Measurements from ENCODE around the gene ATRIP.

ATRIP gene

GRCh38 chr3:48403533-48404439, 42.8 kb upstream of the ATRIP start:
- no peak overlapping the region for H3K27ac ChIP-seq (ENCODE audit: low read length)
- H3K9me3 ChIP-seq (ENCODE audit: control insufficient read depth, insufficient read depth, low read length): no peaks in the 10 kb centered on the region
- no CpG with 5 or more reads among the region's 15 CpGs for WGBS (ENCODE audit: insufficient coverage, insufficient read length)
- H3K36me3 ChIP-seq (ENCODE audit: control insufficient read depth, insufficient read depth, low read length): peaks cover 41% of the 10 kb centered on the region
- H3K27me3 ChIP-seq (ENCODE audit: control insufficient read depth, insufficient read depth, low read length): no peaks in the 10 kb centered on the region
- H3K4me1 ChIP-seq (ENCODE audit: control insufficient read depth, insufficient read depth, low read length): 0 out of 2 replicates have a peak, but pooled peaks cover 1% of the 10 kb centered on the region
- no peak overlapping the region for H3K4me3 ChIP-seq (ENCODE audit: low read length)
- no peak for DNase-seq (ENCODE audit: low read depth, low spot score)

- Histone ChIP-seq H3K4me3 (ENCODE audit: low read length) (no peak overlapping the region), H3K9me3 (ENCODE audit: control insufficient read depth, insufficient read depth, low read length) (no peaks in the 10 kb centered on the region), H3K4me1 (ENCODE audit: control insufficient read depth, insufficient read depth, low read length) (no peaks in the 10 kb centered on the region), H3K27ac (ENCODE audit: low read length) (no peak overlapping the region), H3K27me3 (ENCODE audit: control insufficient read depth, insufficient read depth, low read length) (no peaks in the 10 kb centered on the region), H3K36me3 (ENCODE audit: control insufficient read depth, insufficient read depth, low read length) (peaks cover 50% of the 10 kb centered on the region)
- no peak for DNase-seq (ENCODE audit: low read depth, low spot score)
- WGBS (ENCODE audit: insufficient coverage, insufficient read length): no CpG with 5 or more reads among the region's 21 CpGs
Observed at GRCh38 chr3:48404440-48405342, 41.8 kb upstream of the ATRIP start.

DNA sequence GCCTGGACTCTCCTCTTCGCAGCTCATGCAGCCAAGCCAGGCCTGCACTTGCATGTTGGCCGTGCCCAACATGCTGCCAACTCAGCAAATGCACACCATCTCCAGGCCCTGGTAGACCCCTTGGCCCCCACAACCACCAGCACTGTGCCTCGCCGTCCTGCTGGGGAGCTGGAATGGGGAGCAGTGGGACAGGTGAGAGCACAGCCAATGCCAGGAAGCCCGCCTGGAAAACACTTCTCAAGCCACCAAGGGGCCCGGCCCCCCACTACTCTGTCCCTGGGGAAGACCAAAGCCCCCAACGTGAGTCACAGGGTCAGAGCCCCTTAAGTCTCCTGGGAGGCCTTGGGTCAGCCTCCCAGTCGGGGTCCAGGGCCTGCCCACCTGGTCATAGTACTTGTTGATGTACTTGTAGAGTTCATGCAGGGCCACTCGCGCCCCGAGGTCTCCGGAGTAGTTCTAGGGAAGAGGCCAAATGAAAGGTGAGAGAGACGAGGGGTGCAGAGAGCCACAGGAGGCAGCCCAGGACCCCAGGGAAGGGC, 41.1 kb upstream of the ATRIP start:
- WGBS (ENCODE audit: insufficient coverage, insufficient read length): no CpG with 5 or more reads among the region's 13 CpGs
- DNase-seq (ENCODE audit: low read depth, low spot score): no peak
- H3K36me3 ChIP-seq (ENCODE audit: control insufficient read depth, insufficient read depth, low read length): peaks cover 57% of the 10 kb centered on the region

DNA sequence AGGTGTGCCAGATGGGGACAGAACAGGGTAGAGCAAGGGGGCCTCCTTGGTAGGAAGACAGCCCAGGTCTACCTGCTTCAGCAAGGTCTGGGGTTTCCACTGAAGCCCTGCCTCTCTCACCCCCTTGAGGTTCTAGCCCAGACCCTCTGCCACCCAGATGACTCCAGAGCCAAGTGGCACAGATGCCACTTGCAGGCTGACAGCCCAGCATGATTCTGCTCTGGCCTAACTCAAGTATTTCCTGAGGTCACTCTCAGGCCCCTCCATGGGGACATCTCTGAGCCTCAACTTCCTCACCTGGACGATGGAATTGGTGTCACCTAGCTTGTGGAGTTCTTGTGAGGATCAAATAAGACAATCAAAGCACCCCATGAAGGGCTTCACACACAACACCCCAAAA, 40.6 kb upstream of the ATRIP start:
- no CpG with 5 or more reads among the region's 1 CpG for WGBS (ENCODE audit: insufficient coverage, insufficient read length)
- no peak for DNase-seq (ENCODE audit: low read depth, low spot score)
- no peak overlapping the region for H3K4me3 ChIP-seq (ENCODE audit: low read length)
- H3K27me3 ChIP-seq (ENCODE audit: control insufficient read depth, insufficient read depth, low read length): no peaks in the 10 kb centered on the region
- H3K4me1 ChIP-seq (ENCODE audit: control insufficient read depth, insufficient read depth, low read length): no peaks in the 10 kb centered on the region
- peaks cover 62% of the 10 kb centered on the region for H3K36me3 ChIP-seq (ENCODE audit: control insufficient read depth, insufficient read depth, low read length)
- H3K27ac ChIP-seq (ENCODE audit: low read length): no peak overlapping the region
- no peaks in the 10 kb centered on the region for H3K9me3 ChIP-seq (ENCODE audit: control insufficient read depth, insufficient read depth, low read length)

More for the DNA sequence above, 41.1 kb upstream of the ATRIP start:
- Histone ChIP-seq H3K27me3 (ENCODE audit: control insufficient read depth, insufficient read depth, low read length) (no peaks in the 10 kb centered on the region), H3K27ac (ENCODE audit: low read length) (no peak overlapping the region), H3K4me3 (ENCODE audit: low read length) (no peak overlapping the region), H3K9me3 (ENCODE audit: control insufficient read depth, insufficient read depth, low read length) (no peaks in the 10 kb centered on the region), H3K4me1 (ENCODE audit: control insufficient read depth, insufficient read depth, low read length) (no peaks in the 10 kb centered on the region)

- Histone ChIP-seq H3K9me3 (ENCODE audit: control insufficient read depth, insufficient read depth, low read length) (no peaks in the 10 kb centered on the region), H3K27ac (ENCODE audit: low read length) (no peak overlapping the region), H3K27me3 (ENCODE audit: control insufficient read depth, insufficient read depth, low read length) (no peaks in the 10 kb centered on the region), H3K4me1 (ENCODE audit: control insufficient read depth, insufficient read depth, low read length) (no peaks in the 10 kb centered on the region), H3K4me3 (ENCODE audit: low read length) (no peak overlapping the region), H3K36me3 (ENCODE audit: control insufficient read depth, insufficient read depth, low read length) (peaks cover 70% of the 10 kb centered on the region)
- WGBS (ENCODE audit: insufficient coverage, insufficient read length): no CpG with 5 or more reads among the region's 18 CpGs
- no peak for DNase-seq (ENCODE audit: low read depth, low spot score)
Observed at GRCh38 chr3:48406443-48407431, 39.8 kb upstream of the ATRIP start.

- no peaks in the 10 kb centered on the region for H3K4me1 ChIP-seq (ENCODE audit: control insufficient read depth, insufficient read depth, low read length)
- no peak overlapping the region for H3K4me3 ChIP-seq (ENCODE audit: low read length)
- no peaks in the 10 kb centered on the region for H3K27me3 ChIP-seq (ENCODE audit: control insufficient read depth, insufficient read depth, low read length)
- H3K9me3 ChIP-seq (ENCODE audit: control insufficient read depth, insufficient read depth, low read length): no peaks in the 10 kb centered on the region
- no peak for DNase-seq (ENCODE audit: low read depth, low spot score)
- no CpG with 5 or more reads among the region's 8 CpGs for WGBS (ENCODE audit: insufficient coverage, insufficient read length)
- H3K36me3 ChIP-seq (ENCODE audit: control insufficient read depth, insufficient read depth, low read length): peaks cover 78% of the 10 kb centered on the region
- no peak overlapping the region for H3K27ac ChIP-seq (ENCODE audit: low read length)
Observed at GRCh38 chr3:48407542-48408099, 38.9 kb upstream of the ATRIP start.

- peaks cover 86% of the 10 kb centered on the region for H3K36me3 ChIP-seq (ENCODE audit: control insufficient read depth, insufficient read depth, low read length)
- H3K9me3 ChIP-seq (ENCODE audit: control insufficient read depth, insufficient read depth, low read length): no peaks in the 10 kb centered on the region
- H3K4me3 ChIP-seq (ENCODE audit: low read length): no peak overlapping the region
- WGBS (ENCODE audit: insufficient coverage, insufficient read length): no CpG with 5 or more reads among the region's 4 CpGs
- no peak overlapping the region for H3K27ac ChIP-seq (ENCODE audit: low read length)
- no peaks in the 10 kb centered on the region for H3K27me3 ChIP-seq (ENCODE audit: control insufficient read depth, insufficient read depth, low read length)
- H3K4me1 ChIP-seq (ENCODE audit: control insufficient read depth, insufficient read depth, low read length): no peaks in the 10 kb centered on the region
- DNase-seq (ENCODE audit: low read depth, low spot score): no peak
Observed at GRCh38 chr3:48408823-48409281, 37.7 kb upstream of the ATRIP start.

DNA sequence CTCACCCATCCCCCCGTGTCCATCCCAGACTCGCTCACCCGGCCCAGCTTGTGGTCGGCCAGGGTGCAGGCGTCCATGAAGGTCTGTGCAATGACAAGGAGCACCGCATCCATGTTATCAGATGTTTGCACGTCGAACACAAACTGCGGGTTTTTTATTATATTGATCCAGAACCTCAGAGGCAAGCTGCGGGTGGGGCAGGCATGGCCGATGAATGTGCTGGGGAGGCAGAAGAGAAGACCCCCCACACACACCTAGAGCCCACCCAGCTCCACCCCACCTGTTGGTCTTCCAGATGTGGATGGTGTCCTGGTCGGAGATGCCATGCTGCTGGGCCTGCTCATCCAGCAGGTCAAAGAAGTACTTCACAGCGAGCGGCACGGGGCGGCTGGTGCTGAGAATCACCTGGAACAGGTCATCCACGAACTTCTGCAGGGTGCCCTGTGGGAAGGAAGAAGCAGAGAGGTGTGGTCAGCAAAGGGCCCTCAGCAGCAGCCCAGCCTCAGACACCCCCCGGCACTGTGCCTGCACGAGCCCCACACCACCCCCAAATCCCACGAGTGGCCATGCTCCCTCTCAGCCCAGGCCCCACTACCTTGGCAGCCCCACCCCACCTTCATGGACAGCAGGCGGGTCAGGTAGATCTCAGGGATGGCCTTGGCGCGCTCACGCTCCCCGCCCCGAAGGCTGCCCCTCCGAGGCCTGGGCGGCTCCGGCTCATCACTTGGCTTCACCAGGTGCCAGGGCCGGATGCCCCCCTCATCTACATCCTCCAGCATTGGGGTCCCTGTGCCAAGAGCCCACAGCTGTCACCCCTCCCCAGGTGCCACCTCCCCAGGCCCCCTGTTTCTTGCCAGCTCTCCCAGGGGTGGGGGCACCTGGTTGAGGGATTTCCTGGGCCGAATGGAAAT, 37.0 kb upstream of the ATRIP start:
- H3K4me3 ChIP-seq (ENCODE audit: low read length): no peak overlapping the region
- WGBS (ENCODE audit: insufficient coverage, insufficient read length): no CpG with 5 or more reads among the region's 31 CpGs
- H3K36me3 ChIP-seq (ENCODE audit: control insufficient read depth, insufficient read depth, low read length): peaks cover 87% of the 10 kb centered on the region
- no peak for DNase-seq (ENCODE audit: low read depth, low spot score)
- no peaks in the 10 kb centered on the region for H3K4me1 ChIP-seq (ENCODE audit: control insufficient read depth, insufficient read depth, low read length)
- no peak overlapping the region for H3K27ac ChIP-seq (ENCODE audit: low read length)
- H3K9me3 ChIP-seq (ENCODE audit: control insufficient read depth, insufficient read depth, low read length): no peaks in the 10 kb centered on the region
- no peaks in the 10 kb centered on the region for H3K27me3 ChIP-seq (ENCODE audit: control insufficient read depth, insufficient read depth, low read length)
